ENCODE results near the gene OAS2.
"Not testable (repeated sequence)": the region's sequence is repeated elsewhere in the genome, so short reads cannot be mapped to it uniquely, and the experiment has no call there.

OAS2 gene

GRCh38 chr12:112988823-112989385 is 10.6 kb downstream of the OAS2 start:
- not testable (repeated sequence) for H3K18ac ChIP-seq (ENCODE audit: low read length)

GRCh38 chr12:112989806-112990205 is 11.5 kb downstream of the OAS2 start:
- no peak overlapping the region for H3K4me2 ChIP-seq (ENCODE audit: low read length)
- H2BK5ac ChIP-seq (ENCODE audit: low read length): no peak overlapping the region
- H3K79me2 ChIP-seq (ENCODE audit: control insufficient read depth, insufficient read depth, low read length): no peaks in the 10 kb centered on the region
- H3K4me3 ChIP-seq (ENCODE audit: low read length): no peak overlapping the region
- H3K27me3 ChIP-seq (ENCODE audit: insufficient read depth, low read length, poor library complexity): no peaks in the 10 kb centered on the region
- no peak overlapping the region for H2BK15ac ChIP-seq (replicated peaks; ENCODE audit: low read depth)
- H3K79me1 ChIP-seq (ENCODE audit: low read length): no peaks in the 10 kb centered on the region
- no peak for DNase-seq
- no peaks in the 10 kb centered on the region for H3K36me3 ChIP-seq (ENCODE audit: control insufficient read depth, insufficient read depth, low read length)
- H2AK5ac ChIP-seq (ENCODE audit: low read length): no peak overlapping the region
- H3K56ac ChIP-seq (ENCODE audit: low read length): peak overlapping the region; percentile 49
- no peak overlapping the region for H4K5ac ChIP-seq (ENCODE audit: low read length)
- no CpG with 5 or more reads among the region's 1 CpG for WGBS (ENCODE audit: extremely low coverage, insufficient coverage, low lambda C conversion rate)
- H3K18ac ChIP-seq (ENCODE audit: low read length): no peak overlapping the region
- H3K9ac ChIP-seq (ENCODE audit: low read length): no peak overlapping the region
- no peak overlapping the region for H3K23ac ChIP-seq (ENCODE audit: low read length)
- H4K8ac ChIP-seq (ENCODE audit: low read depth, low read length): no peak overlapping the region
- H2BK120ac ChIP-seq (ENCODE audit: low read depth, low read length): no peak overlapping the region
- H3K27ac ChIP-seq (ENCODE audit: low read depth, low read length): no peak overlapping the region
- peaks cover 2% of the 10 kb centered on the region for H3K4me1 ChIP-seq (ENCODE audit: control insufficient read depth, low read depth, low read length)
- no peak overlapping the region for H3K4ac ChIP-seq (ENCODE audit: low read depth, low read length)

More at GRCh38 chr12:112988823-112989385, 10.6 kb downstream of the OAS2 start:
- not testable (repeated sequence) for H2AK5ac ChIP-seq (ENCODE audit: low read length); H4K8ac ChIP-seq (ENCODE audit: low read depth, low read length); DNase-seq; H2BK120ac ChIP-seq (ENCODE audit: low read depth, low read length); H3K27ac ChIP-seq (ENCODE audit: low read depth, low read length); H3K36me3 ChIP-seq (ENCODE audit: control insufficient read depth, insufficient read depth, low read length); H3K4me2 ChIP-seq (ENCODE audit: low read length); H2BK15ac ChIP-seq (replicated peaks; ENCODE audit: low read depth); H3K4me3 ChIP-seq (ENCODE audit: low read length); H3K23ac ChIP-seq (ENCODE audit: low read length); H3K27me3 ChIP-seq (ENCODE audit: insufficient read depth, low read length, poor library complexity); H3K4ac ChIP-seq (ENCODE audit: low read depth, low read length); H3K9ac ChIP-seq (ENCODE audit: low read length); H4K5ac ChIP-seq (ENCODE audit: low read length); H3K4me1 ChIP-seq (ENCODE audit: control insufficient read depth, low read depth, low read length); H3K79me2 ChIP-seq (ENCODE audit: control insufficient read depth, insufficient read depth, low read length); H3K79me1 ChIP-seq (ENCODE audit: low read length); H2BK5ac ChIP-seq (ENCODE audit: low read length); H3K56ac ChIP-seq (ENCODE audit: low read length)
- no CpG with 5 or more reads among the region's 3 CpGs for WGBS (ENCODE audit: extremely low coverage, insufficient coverage, low lambda C conversion rate)

DNA sequence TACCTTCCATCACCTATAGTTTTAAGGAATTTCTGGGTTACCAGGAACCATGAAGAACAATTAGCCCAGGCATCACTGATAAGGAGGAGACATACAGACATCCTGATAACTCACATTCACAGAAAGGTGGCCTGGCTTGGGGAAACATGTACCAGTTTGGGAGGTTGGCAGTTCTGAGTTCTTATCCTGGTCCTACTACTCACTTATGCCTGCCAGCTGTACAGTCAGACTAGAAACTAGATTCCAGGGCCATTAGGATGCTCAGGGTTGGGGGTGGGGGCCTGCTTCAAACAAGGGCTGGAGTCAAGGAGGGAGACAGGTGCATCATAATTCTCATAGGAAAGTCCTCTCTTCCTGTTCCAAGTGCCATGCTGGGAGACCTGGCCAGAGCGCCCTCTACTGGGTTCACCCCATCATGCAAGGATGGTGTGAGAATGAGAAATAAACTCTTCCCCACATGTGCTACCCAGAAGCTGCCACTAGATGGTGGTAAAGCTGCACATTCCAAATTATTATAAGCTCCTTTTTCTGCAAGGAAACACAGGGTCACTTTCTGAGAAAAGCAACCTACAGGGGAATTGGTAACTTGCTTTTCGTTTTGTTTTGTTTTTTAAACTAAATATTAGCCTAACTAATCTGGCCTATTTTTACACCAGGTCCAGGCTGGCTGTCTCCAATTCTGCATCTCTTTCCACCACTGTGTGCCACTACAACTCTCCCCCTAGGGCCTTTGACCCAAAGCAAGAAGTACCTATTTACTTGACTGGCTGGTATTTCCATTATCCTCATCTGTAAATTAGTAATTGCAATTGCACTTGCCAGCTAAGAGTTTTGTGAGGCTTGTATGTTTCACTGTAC is 14.5 kb downstream of the OAS2 start:
- no peak overlapping the region for H4K8ac ChIP-seq (ENCODE audit: low read depth, low read length)
- no peak overlapping the region for H2BK15ac ChIP-seq (replicated peaks; ENCODE audit: low read depth)
- no peak overlapping the region for H3K4ac ChIP-seq (ENCODE audit: low read depth, low read length)
- H3K4me2 ChIP-seq (ENCODE audit: low read length): no peak overlapping the region
- no peak overlapping the region for H3K56ac ChIP-seq (ENCODE audit: low read length)
- H3K79me2 ChIP-seq (ENCODE audit: control insufficient read depth, insufficient read depth, low read length): no peaks in the 10 kb centered on the region
- H2BK120ac ChIP-seq (ENCODE audit: low read depth, low read length): no peak overlapping the region
- H3K36me3 ChIP-seq (ENCODE audit: control insufficient read depth, insufficient read depth, low read length): no peaks in the 10 kb centered on the region
- no peaks in the 10 kb centered on the region for H3K79me1 ChIP-seq (ENCODE audit: low read length)
- peak; percentile 72 for DNase-seq
- peaks cover 2% of the 10 kb centered on the region for H3K4me1 ChIP-seq (ENCODE audit: control insufficient read depth, low read depth, low read length)
- no peak overlapping the region for H2BK5ac ChIP-seq (ENCODE audit: low read length)
- no peak overlapping the region for H3K27ac ChIP-seq (ENCODE audit: low read depth, low read length)
- H3K4me3 ChIP-seq (ENCODE audit: low read length): no peak overlapping the region
- H3K9ac ChIP-seq (ENCODE audit: low read length): no peak overlapping the region
- no peak overlapping the region for H2AK5ac ChIP-seq (ENCODE audit: low read length)
- H3K27me3 ChIP-seq (ENCODE audit: insufficient read depth, low read length, poor library complexity): no peaks in the 10 kb centered on the region
- H3K23ac ChIP-seq (ENCODE audit: low read length): no peak overlapping the region
- WGBS (ENCODE audit: extremely low coverage, insufficient coverage, low lambda C conversion rate): no CpG with 5 or more reads among the region's 2 CpGs
- no peak overlapping the region for H3K18ac ChIP-seq (ENCODE audit: low read length)
- no peak overlapping the region for H4K5ac ChIP-seq (ENCODE audit: low read length)

- Histone ChIP-seq H3K79me1 (ENCODE audit: low read length) (no peaks in the 10 kb centered on the region), H3K4me1 (ENCODE audit: control insufficient read depth, low read depth, low read length) (no peaks in the 10 kb centered on the region), H3K79me2 (ENCODE audit: control insufficient read depth, insufficient read depth, low read length) (no peaks in the 10 kb centered on the region), H3K4ac (ENCODE audit: low read depth, low read length) (no peak overlapping the region), H2AK5ac (ENCODE audit: low read length) (no peak overlapping the region), H3K27ac (ENCODE audit: low read depth, low read length) (no peak overlapping the region), H3K9ac (ENCODE audit: low read length) (no peak overlapping the region), H2BK120ac (ENCODE audit: low read depth, low read length) (no peak overlapping the region), H4K5ac (ENCODE audit: low read length) (no peak overlapping the region), H4K8ac (ENCODE audit: low read depth, low read length) (no peak overlapping the region), H3K18ac (ENCODE audit: low read length) (no peak overlapping the region), H3K27me3 (ENCODE audit: insufficient read depth, low read length, poor library complexity) (no peaks in the 10 kb centered on the region), H3K23ac (ENCODE audit: low read length) (no peak overlapping the region), H3K4me3 (ENCODE audit: low read length) (no peak overlapping the region), H3K4me2 (ENCODE audit: low read length) (no peak overlapping the region), H3K56ac (ENCODE audit: low read length) (no peak overlapping the region), H3K36me3 (ENCODE audit: control insufficient read depth, insufficient read depth, low read length) (no peaks in the 10 kb centered on the region), H2BK5ac (ENCODE audit: low read length) (no peak overlapping the region), H2BK15ac (replicated peaks; ENCODE audit: low read depth) (no peak overlapping the region)
- no peak for DNase-seq
- no CpG with 5 or more reads among the region's 5 CpGs for WGBS (ENCODE audit: extremely low coverage, insufficient coverage, low lambda C conversion rate)
Observed at GRCh38 chr12:112995008-112995407, 16.7 kb downstream of the OAS2 start.

DNA sequence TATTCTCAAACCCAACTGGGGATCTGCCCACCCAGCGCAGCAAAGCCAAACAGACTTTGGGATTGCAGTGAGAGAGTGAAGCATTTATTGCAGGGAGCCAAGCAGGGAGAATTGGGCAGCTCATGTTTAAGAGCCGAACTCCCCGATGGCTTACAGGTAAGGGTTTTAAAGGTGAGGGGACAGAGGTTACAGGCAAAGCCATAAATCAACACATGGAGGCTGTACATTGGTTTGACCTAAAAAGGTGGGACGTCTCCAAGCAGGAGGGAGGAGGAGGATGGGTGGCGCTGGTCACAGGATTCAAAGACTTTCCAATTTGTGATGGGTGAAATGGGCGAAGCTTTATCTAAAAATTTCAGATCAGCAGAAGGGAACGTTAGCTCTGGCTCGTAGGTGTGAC is 18.2 kb downstream of the OAS2 start:
- DNase-seq: no peak
- Histone ChIP-seq H4K5ac (ENCODE audit: low read length) (no peak overlapping the region), H3K27ac (ENCODE audit: low read depth, low read length) (no peak overlapping the region), H3K56ac (ENCODE audit: low read length) (no peak overlapping the region), H3K9ac (ENCODE audit: low read length) (no peak overlapping the region), H3K23ac (ENCODE audit: low read length) (no peak overlapping the region), H2BK15ac (replicated peaks; ENCODE audit: low read depth) (no peak overlapping the region), H3K4me3 (ENCODE audit: low read length) (no peak overlapping the region), H3K79me1 (ENCODE audit: low read length) (no peaks in the 10 kb centered on the region), H2AK5ac (ENCODE audit: low read length) (no peak overlapping the region), H3K36me3 (ENCODE audit: control insufficient read depth, insufficient read depth, low read length) (no peaks in the 10 kb centered on the region), H2BK5ac (ENCODE audit: low read length) (no peak overlapping the region), H2BK120ac (ENCODE audit: low read depth, low read length) (no peak overlapping the region), H3K4me1 (ENCODE audit: control insufficient read depth, low read depth, low read length) (no peaks in the 10 kb centered on the region), H3K27me3 (ENCODE audit: insufficient read depth, low read length, poor library complexity) (no peaks in the 10 kb centered on the region), H4K8ac (ENCODE audit: low read depth, low read length) (no peak overlapping the region), H3K4ac (ENCODE audit: low read depth, low read length) (no peak overlapping the region), H3K4me2 (ENCODE audit: low read length) (no peak overlapping the region), H3K79me2 (ENCODE audit: control insufficient read depth, insufficient read depth, low read length) (no peaks in the 10 kb centered on the region), H3K18ac (ENCODE audit: low read length) (no peak overlapping the region)
- WGBS (ENCODE audit: extremely low coverage, insufficient coverage, low lambda C conversion rate): no CpG with 5 or more reads among the region's 8 CpGs

Data from mesendoderm (in vitro differentiated cells).